Activated naive CD4-positive, alpha-beta T cell treated with Interleukin-2 at 50 U/mL for 16 hours (primary cell): Measurements from ENCODE around the gene ADAM12.
"Not testable (repeated sequence)": the region's sequence is repeated elsewhere in the genome, so short reads cannot be mapped to it uniquely, and the experiment has no call there.

Experiments used
- DNase-seq: peaks from one replicate; pipeline ENCODE4 v3.0.0-alpha.2; 2020

ADAM12 gene

DNA sequence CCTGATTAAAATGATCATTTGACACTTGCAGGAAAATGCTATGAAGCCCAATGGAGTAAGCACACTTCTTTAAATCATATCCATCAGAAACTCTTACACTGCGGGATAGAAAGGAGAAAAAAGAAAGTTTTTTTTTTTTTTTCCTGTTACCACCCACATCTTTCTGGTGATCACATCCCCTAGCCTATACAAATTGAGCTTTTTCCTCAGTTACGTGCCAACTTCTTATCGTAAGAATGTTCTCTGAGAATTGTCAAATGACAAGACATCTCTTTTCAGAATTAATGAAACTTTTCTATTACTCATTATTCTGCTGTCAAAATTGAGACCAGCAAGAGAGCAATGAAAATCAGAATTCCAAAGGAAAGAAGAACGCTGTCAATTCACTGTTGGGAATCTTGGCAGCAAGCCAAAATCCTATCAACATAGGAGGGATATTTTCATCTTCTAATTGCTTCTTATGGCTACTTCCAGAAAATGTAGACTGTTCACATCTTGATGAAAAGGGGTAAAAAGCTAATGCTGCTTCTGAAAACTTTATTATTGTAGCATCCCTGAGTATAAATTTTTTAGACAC, 179.5 kb downstream of the ADAM12 start:
- DNase-seq: no peak

DNA sequence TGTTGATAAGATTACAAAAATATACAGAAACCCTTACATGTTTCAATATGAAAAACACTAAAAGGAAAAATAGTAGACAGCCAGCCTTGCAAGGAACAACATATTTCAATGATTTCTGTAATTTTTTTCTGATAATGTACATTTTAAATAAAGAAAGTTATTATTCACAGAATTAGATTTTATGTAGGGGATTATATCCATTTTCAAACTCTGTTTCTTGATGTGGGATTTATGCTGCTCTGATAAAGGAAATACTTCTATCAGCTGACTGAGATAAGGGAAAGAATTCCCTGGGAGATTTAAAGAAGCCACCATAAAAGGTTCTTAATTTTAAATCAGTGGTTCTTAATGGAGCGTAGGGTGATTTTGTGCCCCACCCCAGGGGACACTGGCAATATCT, 180.4 kb downstream of the ADAM12 start:
- DNase-seq: no peak

DNA sequence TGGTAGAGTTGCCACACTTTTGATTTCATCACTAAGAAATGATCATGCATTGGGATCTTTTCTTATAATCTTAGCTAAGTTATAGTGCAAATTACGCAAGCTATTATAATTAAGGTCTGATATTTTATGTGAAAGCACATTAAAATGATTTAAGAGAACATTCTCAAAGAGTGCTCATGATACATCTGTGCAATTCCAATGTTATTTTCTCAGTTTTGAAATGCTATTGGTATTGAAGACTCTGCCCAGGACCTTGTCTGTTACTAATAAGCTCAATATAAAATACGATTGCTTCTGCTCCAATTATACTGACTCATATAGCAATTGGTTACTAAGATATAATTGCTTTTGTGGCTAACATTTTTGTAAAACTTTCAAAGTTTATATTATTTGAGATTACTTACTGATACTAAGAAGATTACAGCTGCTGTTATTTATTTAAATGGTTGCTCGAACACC, 180.9 kb downstream of the ADAM12 start:
- no peak for DNase-seq

DNA sequence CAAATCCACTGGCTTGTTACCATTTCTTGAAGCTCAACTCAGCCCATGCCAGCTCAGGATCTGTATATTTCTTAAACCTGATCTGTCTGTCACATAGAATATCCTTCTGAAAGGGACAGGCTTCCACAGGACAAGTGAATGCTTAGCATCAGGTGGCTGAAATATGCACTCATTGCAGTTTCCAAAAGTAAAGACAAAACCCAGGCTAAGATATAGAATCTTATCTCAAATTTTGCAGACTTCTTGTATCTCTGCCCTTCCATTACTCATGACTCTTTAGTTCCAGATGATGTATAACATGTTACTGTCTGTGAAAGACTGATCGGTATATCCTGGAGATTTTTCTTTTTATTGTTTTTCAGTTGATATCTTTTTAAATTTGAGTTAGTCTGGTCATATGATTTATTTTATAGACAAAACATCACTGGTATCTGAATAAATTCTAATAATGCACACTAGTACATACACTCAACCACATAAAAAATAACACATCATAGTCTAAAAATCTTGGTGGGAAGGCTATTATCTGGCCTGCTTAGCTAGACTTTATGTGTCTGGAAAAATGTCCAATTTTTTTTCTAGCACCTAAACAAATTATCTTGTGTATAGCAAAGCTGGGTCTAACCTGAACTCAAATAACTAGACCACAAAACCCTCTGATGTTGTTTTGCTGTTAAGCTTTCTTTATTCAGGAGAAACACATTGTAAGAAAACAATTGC, 182.6 kb downstream of the ADAM12 start:
- DNase-seq: no peak

DNA sequence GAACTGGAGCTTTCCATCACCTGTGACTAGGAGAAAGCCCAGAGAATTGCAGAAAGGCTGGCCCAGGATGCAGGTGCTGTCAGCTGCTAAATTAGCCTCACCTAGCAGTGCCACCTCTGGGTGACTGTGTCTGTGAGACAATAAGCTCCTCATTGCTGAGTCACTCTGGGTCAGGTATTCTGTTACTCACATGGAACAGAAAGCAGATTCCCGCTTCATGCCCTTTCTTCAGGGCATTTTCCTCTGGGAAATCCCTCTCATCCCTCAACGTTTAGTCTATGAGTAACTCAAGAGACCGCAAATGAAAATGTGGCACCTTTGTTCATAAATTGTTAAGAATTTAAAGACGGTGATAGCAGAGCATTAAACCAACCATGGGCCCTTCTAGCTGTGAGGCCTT, 184.0 kb downstream of the ADAM12 start:
- DNase-seq: no peak

DNA sequence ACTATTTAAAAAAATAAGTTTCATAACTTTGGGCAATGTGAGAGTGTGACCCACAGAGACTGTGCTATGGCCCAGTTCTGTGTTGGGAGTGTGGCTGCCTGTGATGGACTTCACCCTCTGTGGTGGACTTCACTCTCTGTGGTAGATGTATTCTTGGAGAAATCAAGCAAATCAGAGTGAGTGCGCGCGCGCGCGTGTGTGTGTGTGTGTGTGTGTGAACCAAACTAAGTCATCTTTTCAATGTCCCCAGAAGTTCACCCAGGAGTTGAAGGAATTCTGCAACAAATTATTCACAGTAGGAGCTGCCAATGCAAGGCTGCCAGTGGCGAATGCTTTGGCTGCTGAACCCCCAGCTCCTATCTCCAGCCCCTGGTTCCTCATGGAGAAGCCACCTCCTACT, 184.5 kb downstream of the ADAM12 start:
- DNase-seq: no peak

DNA sequence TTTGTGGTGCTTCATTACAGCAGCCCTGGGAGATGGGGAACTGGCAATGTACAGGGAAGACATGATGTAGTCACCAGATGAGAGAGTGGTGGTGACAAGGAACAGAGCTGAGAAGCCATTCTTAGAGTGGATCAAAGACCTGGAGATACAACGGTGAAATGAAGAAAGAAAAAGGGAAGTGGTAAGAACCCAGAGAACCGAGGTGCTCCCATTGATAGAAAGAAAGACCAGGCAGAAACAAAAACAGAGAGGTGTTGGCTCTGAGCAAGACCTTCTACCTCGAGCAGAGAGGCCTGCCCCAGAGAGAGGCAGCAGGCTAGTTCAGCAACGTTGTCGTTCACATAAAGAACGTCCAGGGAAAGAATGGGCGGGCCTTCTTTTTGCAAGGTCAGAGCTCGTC, 186.7 kb downstream of the ADAM12 start:
- no peak for DNase-seq

DNA sequence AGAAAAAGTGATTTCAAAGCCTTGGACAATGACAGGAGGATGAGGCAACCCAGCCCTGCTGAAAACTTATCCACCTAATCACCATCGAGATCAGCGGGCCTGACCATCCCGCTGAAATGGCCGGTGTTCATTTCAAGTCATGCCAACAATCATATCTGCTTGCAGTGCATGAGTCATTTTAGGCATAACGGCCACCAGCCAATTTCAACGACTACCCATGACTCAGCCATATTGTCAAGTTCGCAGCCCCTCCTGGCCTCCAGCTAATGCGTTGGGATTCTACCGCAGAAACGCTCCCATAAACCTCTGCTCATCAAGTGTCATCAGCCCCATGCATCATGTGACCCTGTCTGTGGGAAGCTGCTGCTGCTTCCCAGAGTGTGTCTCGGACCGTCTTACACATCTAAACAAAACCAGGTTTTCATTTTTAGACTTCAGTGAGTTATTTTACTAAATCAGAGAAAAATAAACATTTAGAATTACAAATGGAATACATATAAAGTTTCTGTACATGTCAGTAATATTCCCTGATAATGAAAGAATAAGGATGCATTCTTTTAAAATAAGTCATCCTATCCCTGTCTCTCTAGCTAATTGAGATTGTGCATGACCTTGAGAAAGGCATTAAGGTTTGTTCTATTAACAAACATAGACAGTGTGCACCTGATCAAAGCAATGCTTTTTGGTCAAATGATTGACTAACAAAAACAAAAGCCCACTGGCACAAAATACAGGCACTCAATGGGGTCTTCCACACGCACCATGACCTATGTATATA, 188.9 kb downstream of the ADAM12 start:
- DNase-seq: no peak

DNA sequence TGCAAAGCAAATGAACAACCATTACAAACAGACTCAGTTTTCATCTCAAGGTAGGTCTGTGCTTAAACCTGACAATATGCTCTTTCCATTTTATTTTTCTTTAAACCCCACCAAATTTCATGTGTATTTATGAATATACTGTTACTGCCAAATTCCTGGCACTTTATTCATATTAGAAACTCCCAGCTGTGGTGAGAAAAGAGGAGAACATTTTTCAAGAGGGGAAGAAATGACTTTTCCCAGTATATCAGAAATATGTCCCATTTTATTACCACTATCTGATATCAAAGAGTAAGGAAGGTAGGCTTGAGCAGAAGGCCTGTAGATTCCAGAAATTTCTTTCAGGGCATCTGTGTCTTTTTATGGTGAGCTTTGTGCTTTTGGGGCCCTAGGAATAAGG, 189.6 kb downstream of the ADAM12 start:
- no peak for DNase-seq

DNA sequence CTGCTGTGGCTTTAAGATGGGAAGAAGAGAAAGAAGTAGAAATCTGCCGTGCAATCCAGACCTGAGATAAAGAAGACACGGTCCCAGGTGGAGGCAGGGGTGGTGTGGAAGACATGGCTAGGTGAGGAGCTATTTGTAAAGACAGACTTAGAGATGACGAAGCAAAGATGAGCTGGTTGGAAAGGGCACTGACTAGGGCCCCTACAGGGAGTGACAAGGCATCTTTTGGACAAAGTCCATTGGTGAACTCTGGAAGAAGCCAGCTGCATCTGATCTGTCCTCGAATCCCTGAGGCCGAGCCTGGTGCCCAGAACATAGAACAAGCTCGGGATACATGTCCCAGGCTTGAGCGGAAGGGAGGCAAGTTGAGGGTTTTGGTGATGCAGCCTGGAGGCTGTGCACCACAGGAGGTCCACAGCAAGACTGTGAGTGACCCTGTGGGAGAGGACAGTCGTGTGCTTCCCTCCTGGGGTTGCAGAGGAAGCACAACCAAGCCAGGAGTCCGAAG, 191.2 kb downstream of the ADAM12 start:
- no peak for DNase-seq

DNA sequence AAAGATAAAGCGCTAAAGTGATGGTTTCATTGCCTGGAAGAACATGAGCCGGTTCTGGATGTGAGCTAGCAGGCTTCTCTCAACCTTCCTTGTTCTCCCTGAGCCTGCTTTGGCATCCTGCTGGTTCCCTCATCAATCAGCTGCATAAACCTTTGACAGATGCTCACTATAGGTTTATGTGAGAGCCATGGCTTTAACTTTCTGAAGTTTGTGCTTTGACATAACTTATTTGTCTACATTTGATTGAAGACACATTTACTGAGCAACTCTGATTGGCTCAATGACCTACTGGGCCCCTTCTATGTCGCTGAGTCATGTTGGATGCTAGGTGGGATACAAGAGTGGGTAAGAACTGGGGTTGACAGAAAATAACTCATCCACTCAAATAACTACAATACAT, 192.0 kb downstream of the ADAM12 start:
- no peak for DNase-seq

DNA sequence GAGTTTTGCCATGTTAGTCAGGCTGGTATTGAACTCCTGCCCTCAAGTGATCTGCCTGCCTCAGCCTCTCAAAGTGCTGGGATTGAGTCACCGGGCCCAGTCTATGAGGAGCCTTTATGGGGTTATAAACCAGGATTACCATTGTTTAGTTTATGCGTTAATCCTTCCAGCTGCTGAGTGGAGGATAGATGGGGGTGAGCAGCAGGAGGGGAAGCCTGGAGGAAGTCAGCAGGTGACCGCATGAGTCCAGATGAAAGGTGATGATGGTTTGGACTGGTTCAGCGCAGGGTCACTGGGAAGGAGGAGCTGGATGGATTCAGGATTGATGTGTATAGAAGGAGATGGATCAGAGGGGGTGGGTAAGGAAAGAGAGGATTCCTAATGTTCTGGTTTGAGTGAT, 197.1 kb downstream of the ADAM12 start:
- no peak for DNase-seq

DNA sequence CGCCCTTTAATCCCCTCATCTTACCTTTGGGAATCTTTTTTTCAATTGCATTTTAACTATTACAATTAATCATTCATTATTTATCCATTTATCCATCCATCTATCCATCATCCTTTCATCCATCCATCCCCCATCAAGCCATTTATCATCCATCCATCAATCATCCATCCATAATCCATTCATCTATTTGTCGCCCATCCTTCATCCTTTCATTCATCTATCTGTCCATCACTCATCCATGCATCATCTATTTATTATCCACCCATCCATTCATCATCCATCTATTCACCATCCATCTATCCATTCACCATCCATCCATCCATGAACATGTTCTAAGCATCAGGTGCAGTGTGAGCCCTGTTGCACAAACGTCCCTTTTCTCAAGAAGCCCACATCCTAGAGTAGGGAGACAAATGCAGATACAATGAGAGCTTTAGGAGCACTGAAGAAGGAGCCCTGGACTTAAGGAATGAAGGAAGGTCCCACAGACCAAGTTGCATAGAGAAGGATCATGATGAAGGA, 199.5 kb downstream of the ADAM12 start:
- no peak for DNase-seq

DNA sequence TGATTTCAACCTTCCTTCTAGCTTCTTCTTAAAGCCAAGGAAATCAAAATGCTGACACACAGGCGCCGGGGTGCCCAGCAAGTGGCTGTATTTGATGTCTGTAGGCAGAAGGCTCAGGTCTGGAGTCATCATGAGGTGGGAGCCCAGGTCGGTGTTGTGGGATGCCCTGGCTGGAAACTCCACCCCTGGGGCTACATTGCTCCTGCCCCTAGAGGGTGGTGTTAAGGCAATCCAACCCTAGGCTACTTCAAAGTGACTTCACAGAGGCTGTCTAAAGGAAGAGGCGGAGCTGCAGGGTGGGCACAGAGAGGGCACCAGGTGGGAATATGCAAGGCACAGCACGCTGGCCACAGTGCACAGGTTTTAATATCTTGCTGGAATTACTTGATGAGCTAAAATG, 200.9 kb downstream of the ADAM12 start:
- DNase-seq: no peak

DNA sequence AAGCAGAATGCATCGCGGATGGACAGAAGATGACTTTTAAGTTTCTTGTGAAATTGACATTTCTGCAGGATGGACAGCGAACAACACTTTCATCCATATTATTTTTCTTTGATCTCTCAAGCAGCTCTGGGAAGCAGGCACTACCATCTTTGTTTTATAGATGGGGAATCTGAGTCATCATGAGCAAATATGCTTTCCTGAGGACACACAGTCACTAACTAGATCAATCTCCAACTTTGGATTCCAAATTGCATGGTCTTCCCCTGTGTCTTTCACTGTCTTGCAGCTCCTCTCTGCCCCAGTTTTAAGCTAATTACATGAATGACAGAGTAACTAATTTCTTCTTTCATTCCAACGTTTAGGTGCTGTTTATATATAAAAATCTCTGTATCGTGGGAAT, 201.5 kb downstream of the ADAM12 start:
- no peak for DNase-seq

DNA sequence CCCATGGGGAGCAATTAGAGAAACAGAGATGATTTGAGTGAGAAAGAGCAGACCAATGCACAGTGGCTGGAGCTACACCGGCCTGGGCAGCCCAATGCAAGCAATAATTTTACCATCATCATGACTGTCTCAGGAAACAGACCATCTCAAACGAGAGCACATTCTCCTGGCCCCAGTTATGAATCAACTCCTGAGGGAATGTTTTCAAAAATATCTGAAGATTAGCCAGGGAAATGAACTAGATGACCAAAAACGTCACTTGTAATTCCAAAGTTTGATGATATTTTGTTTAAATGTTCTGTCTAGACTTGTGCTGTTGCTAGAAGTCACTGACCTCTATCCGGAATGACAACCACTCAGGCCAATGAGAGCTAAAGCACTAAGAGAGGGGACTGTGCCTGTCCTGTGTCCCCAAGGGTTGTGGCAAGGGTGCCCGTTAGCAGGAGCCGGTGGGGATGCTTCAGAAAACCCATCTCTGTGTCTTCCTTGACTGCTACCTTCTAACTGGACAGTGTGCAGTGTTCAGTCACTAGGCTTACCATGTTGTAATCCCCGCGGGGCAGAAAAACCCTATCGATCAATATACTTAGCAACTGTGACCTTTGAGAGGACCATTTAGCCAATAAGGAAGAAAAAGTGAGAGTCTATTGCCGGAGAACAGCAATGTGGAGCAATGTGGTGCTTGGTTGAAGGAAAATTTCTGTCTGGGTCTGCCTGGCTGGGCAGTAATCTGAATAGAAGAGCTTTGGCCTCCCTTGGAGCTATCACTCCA, 202.4 kb downstream of the ADAM12 start:
- no peak for DNase-seq

DNA sequence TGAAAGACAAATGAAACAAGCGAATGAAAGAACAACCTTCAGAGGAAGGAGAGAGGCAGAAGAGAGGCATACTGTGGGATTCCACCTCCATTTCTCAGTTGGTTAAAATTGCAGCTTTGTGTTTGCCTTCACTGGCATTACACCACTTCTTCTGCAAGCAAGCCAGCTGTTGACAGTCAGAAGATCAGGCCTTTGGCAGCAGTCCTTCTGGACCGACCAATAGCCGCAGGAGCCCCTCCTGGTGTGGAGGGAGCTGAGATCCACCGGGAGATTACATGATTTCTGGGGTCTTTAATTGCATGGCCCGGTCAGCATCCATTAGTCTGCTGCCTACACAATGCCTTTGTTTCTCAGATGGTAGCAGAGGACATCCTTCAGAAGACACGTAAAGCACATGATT, 206.7 kb downstream of the ADAM12 start:
- no peak for DNase-seq

DNA sequence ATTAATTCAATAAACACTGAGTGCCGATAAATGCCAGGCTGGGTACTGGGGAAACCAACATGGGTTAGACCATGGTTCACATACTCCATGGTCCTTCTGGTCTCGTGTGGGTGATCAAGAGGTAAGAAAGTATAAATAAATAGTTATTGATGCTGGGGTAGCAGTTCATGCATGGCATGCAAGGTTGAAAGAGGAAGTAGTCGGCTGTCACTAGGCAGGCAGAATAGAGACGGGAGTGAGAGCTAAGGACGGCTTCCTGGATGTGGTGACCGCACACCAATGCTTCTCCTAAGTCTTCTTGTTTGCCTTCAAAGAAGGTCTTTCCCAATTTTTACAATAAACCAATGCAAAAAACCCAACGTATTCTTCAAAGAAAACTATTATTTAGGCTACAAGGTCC, 208.6 kb downstream of the ADAM12 start:
- no peak for DNase-seq

DNA sequence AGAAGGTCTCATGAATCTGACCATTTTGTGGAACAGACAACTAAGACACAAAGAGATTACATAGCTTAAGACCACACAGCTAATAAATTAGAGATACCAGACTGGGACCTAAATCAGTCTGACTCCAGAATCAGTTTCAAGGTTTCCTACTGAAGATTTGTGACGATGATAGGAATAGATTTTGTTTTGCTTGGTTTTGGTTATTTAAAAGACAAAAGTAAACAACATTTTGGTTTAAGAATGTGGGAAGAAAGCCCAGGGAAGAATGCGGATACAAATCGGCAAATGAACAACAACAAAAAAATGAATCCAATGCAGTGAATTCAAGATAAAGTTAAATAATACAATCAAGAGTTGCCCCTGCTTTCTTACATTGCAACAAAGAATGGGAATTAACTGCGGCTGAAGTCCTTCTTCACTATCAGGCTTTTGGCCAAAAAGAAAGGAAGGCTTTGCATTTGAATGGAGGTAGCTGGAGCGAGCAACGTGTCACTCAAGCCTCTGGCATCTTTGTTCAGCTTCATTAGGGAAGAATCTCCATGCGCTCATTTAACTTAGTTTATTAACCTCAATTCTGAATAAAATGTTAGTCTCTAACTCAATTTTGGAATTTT, 210.8 kb downstream of the ADAM12 start:
- no peak for DNase-seq

DNA sequence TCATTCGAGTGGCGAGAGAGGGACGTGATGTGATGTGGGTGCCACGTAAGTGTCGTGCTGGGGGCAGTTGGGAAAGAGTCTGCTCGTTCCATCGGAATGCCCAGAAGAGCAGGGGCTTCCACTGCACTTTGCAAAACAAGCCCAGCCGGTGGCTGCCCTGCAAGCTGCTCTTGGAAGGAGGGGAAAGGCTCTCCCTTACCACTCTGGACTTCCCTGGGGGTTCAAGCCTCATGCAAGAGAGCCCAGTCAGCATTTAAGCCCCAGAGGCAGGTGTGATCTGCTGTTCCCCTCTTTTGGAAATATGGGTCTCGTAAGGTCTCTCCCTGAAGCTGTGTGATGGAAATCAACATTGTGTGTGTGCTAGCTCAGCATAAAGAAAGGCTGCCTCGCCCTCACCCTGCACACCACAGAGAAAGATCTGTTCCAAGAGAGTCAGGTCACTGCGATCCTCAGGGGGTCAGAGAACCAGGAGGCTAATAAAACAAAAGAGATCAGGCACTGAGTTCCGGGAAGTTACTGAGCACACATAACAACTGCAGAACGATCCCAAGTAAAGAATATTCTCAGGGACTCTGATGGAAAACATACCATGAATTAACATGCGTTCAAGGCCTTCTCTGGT, 212.5 kb downstream of the ADAM12 start:
- DNase-seq: no peak

DNA sequence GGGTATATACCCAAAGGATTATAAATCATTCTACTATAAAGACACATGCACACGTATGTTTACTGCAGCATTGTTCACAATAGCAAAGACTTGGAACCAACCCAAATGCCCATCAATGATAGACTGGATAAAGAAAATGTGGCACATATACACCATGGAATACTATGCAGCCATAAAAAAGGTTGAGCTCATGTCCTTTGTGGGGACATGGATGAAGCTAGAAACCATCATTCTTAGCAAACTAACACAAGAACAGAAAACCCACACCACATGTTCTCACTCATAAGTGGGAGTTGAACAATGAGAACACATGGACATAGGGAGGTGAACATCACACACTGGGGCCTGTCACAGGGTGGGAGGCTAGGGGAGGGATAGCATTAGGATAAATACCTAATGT, 215.5 kb downstream of the ADAM12 start:
- DNase-seq: not testable (repeated sequence)

DNA sequence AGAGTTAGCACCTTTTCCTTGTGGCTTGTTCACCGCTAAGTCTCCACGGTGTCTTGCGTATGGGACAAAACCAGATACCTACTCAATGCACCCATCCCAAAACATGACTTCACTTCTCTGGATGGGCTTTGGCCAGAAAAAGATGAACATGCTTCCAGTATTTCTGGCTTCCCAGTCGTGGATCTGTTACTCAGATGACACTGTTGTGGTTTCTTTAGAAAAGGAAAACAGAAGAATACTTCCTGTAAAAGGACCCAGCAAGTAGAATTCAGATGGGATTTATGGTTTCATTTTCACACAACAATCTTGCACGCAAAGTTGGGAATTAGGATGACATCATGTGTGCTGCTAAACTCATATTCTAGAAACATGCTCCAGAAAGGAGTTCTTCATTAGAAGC, 216.7 kb downstream of the ADAM12 start:
- DNase-seq: no peak
